MM.1S (cell line): Measurements from ENCODE around the gene CYGB.
"Not testable (repeated sequence)": the region's sequence is repeated elsewhere in the genome, so short reads cannot be mapped to it uniquely, and the experiment has no call there.

Source experiments
- DNase-seq: peaks from one replicate; pipeline ENCODE4 v3.0.0-alpha.2; 2015
- H2AFZ ChIP-seq: fragments of 300-600 bp; sonication (generic); 2 replicates; pipeline ENCODE4 v1.6.0; 2016; ENCODE audit warnings: antibody characterized with exemption, low read length
- H3F3A ChIP-seq: fragments of 300-600 bp; sonication (generic); 2 replicates; pipeline ENCODE4 v1.6.1; 2016; ENCODE audit warnings: mild to moderate bottlenecking, antibody characterized with exemption, low read length, moderate library complexity, mixed read lengths; ENCODE audit not compliant: insufficient read depth
- H3K27ac ChIP-seq: fragments of 300-600 bp; sonication (generic); 2 replicates; pipeline ENCODE4 v1.5.1; 2016; ENCODE audit warnings: mild to moderate bottlenecking, low read length
- H3K27me3 ChIP-seq: fragments of 300-600 bp; sonication (generic); replicated peaks from 2 replicates; pipeline ENCODE4 v1.6.0; 2016; ENCODE audit warnings: low read length; ENCODE audit not compliant: insufficient read depth
- H3K36me3 ChIP-seq: fragments of 300-600 bp; sonication (generic); replicated peaks from 2 replicates; pipeline ENCODE4 v1.6.1; 2016; ENCODE audit warnings: mild to moderate bottlenecking, low read length, mixed read lengths; ENCODE audit not compliant: insufficient read depth
- H3K4me1 ChIP-seq: fragments of 300-600 bp; sonication (generic); 2 replicates; pipeline ENCODE4 v1.6.1; 2016; ENCODE audit warnings: low read length, mixed read lengths
- H3K4me2 ChIP-seq: fragments of 300-600 bp; sonication (generic); 2 replicates; pipeline ENCODE4 v1.6.0; 2016; ENCODE audit warnings: low read depth, low read length
- H3K4me3 ChIP-seq: fragments of 300-600 bp; sonication (generic); 2 replicates; pipeline ENCODE4 v1.5.1; 2016; ENCODE audit warnings: low read length, mixed read lengths
- H3K79me2 ChIP-seq: fragments of 300-600 bp; sonication (generic); 2 replicates; pipeline ENCODE4 v1.6.1; 2016; ENCODE audit warnings: mixed run types, low read length, mixed read lengths
- H3K9ac ChIP-seq: fragments of 300-600 bp; sonication (generic); 2 replicates; pipeline ENCODE4 v1.6.1; 2016; ENCODE audit warnings: low read length, mixed read lengths
- H3K9me2 ChIP-seq: fragments of 300-600 bp; sonication (generic); replicated peaks from 2 replicates; pipeline ENCODE4 v1.6.1; 2016; ENCODE audit warnings: mild to moderate bottlenecking, low read length, mixed read lengths; ENCODE audit not compliant: insufficient read depth
- H3K9me3 ChIP-seq: fragments of 300-600 bp; sonication (generic); replicated peaks from 2 replicates; pipeline ENCODE4 v1.6.1; 2016; ENCODE audit warnings: mild to moderate bottlenecking, low read length, mixed read lengths; ENCODE audit not compliant: insufficient read depth
- H4K20me1 ChIP-seq: fragments of 300-600 bp; sonication (generic); 2 replicates; pipeline ENCODE4 v1.6.1; 2016; ENCODE audit warnings: mild to moderate bottlenecking, low read length, moderate library complexity, mixed read lengths; ENCODE audit not compliant: insufficient read depth
- EZH2 ChIP-seq: fragments of 300-600 bp; sonication (generic); optimal IDR thresholded peaks from 2 replicates; pipeline ENCODE3; 2017; ENCODE audit warnings: low read depth, mild to moderate bottlenecking, antibody characterized with exemption, low read length, mixed read lengths
- EZH2phosphoT487 ChIP-seq: fragments of 300-600 bp; sonication (generic); IDR thresholded peaks from 2 replicates; pipeline ENCODE4 v1.6.1; 2018; ENCODE audit warnings: antibody characterized with exemption, low read length
- TF ChIP-seq, protein P1 (sequence below): fragments of 300-600 bp; sonication (generic); IDR thresholded peaks from 2 replicates; pipeline ENCODE4 v1.5.1; 2016; ENCODE audit warnings: antibody characterized with exemption, low read length, mixed read lengths

The CYGB gene

DNA sequence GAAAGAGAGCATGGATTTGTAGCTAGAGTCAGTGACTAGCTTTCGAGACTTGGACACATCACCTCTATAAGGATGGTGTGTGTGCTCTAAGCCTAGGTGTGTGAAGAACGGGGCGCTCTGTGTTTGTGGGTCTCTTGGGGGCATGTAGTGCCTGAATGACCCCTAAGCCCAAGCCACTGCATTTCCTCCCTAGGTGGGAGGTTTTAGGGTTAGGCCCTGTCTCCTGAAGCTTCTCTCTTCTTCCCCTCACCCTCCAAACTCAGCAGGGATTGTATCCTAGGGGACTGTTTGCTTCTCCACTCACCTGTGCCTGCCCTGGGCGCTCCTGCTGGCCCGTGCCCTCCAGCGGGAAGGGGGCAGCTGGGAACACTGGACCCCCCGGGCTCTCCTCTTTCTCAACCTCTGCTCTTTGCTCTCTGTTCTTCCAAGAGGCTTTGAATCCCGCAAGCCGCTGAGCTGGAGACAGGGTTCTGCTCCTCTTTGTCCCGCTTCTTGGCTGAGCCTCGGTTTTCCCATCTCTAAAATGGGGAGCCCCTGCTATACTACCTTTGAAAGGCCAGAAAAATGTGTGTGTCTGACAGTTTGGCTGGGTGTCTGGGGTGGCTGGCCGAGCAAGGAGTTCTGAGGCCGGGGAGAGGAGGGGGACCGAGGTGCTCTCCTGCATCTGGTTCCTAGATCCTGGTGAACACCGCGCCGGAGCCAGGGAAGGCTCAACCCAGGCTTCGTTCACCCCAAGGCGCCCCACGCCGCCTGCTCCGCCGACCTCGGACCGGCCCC, 810 bp downstream of the CYGB start:
- Histone ChIP-seq H3K4me2 (no peak overlapping the region), H3F3A (no peaks in the 10 kb centered on the region), H3K27me3 (peaks cover 77% of the 10 kb centered on the region), H2AFZ (no peak overlapping the region), H3K9ac (no peak overlapping the region), H3K9me3 (no peaks in the 10 kb centered on the region), H3K36me3 (no peaks in the 10 kb centered on the region), H3K79me2 (no peaks in the 10 kb centered on the region), H4K20me1 (no peaks in the 10 kb centered on the region), H3K9me2 (no peaks in the 10 kb centered on the region), H3K4me3 (no peak overlapping the region), H3K4me1 (no peaks in the 10 kb centered on the region), H3K27ac (no peak overlapping the region)
- DNase-seq: no peak
- TF ChIP-seq EZH2phosphoT487 (no peak), EZH2 (no peak)
- TF ChIP-seq, protein P1, sequence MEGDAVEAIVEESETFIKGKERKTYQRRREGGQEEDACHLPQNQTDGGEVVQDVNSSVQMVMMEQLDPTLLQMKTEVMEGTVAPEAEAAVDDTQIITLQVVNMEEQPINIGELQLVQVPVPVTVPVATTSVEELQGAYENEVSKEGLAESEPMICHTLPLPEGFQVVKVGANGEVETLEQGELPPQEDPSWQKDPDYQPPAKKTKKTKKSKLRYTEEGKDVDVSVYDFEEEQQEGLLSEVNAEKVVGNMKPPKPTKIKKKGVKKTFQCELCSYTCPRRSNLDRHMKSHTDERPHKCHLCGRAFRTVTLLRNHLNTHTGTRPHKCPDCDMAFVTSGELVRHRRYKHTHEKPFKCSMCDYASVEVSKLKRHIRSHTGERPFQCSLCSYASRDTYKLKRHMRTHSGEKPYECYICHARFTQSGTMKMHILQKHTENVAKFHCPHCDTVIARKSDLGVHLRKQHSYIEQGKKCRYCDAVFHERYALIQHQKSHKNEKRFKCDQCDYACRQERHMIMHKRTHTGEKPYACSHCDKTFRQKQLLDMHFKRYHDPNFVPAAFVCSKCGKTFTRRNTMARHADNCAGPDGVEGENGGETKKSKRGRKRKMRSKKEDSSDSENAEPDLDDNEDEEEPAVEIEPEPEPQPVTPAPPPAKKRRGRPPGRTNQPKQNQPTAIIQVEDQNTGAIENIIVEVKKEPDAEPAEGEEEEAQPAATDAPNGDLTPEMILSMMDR: no peak

DNA sequence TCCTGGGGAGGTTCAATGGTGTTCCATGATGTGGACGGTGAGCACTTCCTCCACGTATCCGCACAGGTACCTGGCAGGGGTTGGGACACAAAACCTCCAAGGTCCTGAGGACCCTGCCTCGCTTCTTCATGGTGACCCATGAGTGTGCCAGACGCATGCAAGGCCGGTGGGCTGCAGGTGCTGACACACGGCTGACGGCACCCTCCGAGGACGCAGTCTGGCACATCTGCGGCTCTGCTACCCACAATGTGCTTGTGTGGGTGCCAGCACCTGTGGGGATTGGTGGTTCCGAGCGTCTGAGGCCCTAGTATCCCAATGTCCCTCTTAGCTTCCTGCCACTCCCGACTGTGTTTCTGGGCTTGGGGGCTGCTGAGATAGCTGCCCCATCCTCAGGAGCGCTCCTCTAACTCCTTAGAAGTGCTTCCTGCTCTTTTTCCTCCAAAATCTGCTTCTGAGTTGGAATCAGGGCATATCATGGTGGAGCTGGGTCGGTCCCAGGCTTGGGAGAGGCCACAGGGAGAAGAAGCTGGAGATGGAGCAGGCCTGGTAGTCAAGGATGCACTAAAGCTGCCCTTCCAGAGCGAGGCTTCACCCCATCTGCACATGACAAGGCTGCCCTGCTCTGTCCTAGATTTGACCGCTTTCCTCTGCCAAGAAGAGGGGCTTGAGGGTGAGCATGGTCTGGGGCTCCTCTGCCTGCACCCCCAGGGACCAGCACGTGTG, 1.6 kb downstream of the CYGB start:
- H3K9me3 ChIP-seq: no peaks in the 10 kb centered on the region
- H3F3A ChIP-seq: no peaks in the 10 kb centered on the region
- no peak overlapping the region for H3K27ac ChIP-seq
- H3K4me1 ChIP-seq: no peaks in the 10 kb centered on the region
- H2AFZ ChIP-seq: no peak overlapping the region
- H3K79me2 ChIP-seq: no peaks in the 10 kb centered on the region
- H3K36me3 ChIP-seq: no peaks in the 10 kb centered on the region
- no peaks in the 10 kb centered on the region for H3K9me2 ChIP-seq
- no peak overlapping the region for H3K9ac ChIP-seq
- peaks cover 81% of the 10 kb centered on the region for H3K27me3 ChIP-seq
- H4K20me1 ChIP-seq: no peaks in the 10 kb centered on the region
- DNase-seq: no peak
- no peak overlapping the region for H3K4me3 ChIP-seq
- no peak overlapping the region for H3K4me2 ChIP-seq
- TF ChIP-seq EZH2: no peak
- TF ChIP-seq, protein P1: no peak
- TF ChIP-seq EZH2phosphoT487: no peak

DNA sequence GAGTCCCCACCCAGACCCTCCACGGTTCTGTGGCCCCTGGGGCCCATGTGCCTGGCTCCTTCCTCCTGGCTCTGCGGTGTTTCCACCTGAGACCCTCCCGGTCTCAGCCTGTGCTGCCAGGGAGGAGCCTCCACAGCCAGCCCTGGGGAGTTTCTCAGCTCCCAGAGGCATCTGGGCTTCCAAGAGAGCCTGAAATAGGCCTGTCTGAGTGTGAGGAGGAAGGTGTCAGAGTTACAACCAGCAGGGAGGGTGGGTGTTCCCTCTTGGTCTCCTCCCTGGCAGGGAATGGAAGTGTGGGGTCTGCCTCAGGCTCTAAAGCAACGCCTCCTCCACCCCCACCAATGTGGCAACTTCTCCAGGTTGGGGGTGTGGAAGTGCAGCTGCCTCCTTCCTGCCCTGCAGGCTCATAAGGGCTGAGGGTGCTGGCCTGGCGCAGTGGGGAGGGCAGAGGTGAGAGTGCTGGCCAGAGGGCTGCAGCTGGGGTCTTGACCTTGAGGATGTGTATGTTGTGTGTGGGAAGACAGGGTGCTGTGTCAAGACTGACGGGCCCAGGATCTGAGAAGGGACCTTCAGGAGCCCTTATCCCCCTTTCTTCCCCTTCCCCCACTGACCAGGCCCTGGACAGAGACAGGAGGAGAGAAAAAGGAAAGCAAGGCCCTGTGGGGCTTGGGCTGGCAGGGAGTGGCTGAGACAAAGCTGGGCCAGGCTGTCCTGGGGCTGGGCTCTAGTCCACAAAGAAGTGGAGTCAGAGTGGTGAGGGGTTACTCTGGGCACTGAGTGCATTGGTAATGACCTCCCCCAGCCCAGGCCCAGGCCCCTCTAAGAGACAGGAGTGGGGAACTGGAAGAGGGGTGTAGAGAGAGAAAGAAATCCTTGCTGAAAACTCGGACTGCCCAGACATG, 2.4 kb downstream of the CYGB start:
- Histone ChIP-seq H3K27ac (no peak overlapping the region), H3K79me2 (no peaks in the 10 kb centered on the region), H3K27me3 (peaks cover 89% of the 10 kb centered on the region), H3K9me3 (no peaks in the 10 kb centered on the region), H3K36me3 (no peaks in the 10 kb centered on the region), H3K4me2 (no peak overlapping the region), H3K9ac (no peak overlapping the region), H4K20me1 (no peaks in the 10 kb centered on the region), H3K4me3 (no peak overlapping the region), H3F3A (no peaks in the 10 kb centered on the region), H2AFZ (no peak overlapping the region), H3K9me2 (no peaks in the 10 kb centered on the region), H3K4me1 (no peaks in the 10 kb centered on the region)
- DNase-seq: no peak
- TF ChIP-seq, protein P1: no peak
- TF ChIP-seq EZH2 (no peak), EZH2phosphoT487 (no peak)

DNA sequence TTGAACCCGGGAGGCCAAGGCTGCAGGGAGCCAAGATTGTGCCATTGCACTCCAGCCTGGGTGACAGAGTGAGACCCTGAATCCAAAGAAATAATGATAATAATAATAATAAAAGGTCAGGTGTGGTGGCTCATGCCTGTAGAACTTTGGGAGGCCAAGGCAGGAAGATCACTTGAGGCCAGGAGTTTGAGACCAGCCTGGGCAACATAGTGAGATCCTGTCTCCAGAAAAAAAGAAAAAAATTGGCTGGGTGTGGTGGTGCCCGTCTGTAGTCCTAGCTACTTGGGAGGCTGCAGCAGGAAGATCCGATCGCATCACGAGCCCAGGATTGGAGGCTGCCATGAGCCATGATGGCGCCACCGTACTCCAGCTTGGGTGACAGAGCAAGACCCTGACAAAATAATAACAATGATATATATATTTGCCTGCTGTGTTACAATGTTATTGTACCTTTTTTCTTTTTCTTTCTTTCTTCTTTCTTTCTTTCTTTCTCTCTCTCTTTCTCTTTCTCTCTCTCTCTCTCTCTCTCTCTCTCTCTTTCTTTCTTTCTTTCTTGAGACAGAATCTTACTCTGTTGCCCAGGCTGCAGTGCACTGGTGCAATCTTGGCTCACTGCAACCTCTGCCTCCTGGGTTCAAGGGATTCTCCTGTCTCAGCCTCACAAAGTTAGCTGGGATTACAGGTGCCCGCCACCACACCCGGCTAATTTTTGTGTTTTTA, 3.7 kb downstream of the CYGB start:
- H3K27me3 ChIP-seq: peaks cover 82% of the 10 kb centered on the region
- H3K4me3 ChIP-seq, H3K4me1 ChIP-seq, H3K9ac ChIP-seq, DNase-seq, H3K9me2 ChIP-seq, H3K4me2 ChIP-seq, H3K79me2 ChIP-seq, H2AFZ ChIP-seq, H4K20me1 ChIP-seq, H3K36me3 ChIP-seq, H3F3A ChIP-seq, H3K27ac ChIP-seq, H3K9me3 ChIP-seq: not testable (repeated sequence)
